WI38 (cell line): ENCODE data around the gene ATP1B3.

ENCODE experiments used
- H3K4me3 ChIP-seq: 2 replicates; pipeline ENCODE4 v1.5.1; 2011; ENCODE audit warnings: low read depth, mild to moderate bottlenecking, control low read depth, low read length
- CTCF ChIP-seq: IDR thresholded peaks from 2 replicates; pipeline ENCODE4 v1.5.1; 2012; ENCODE audit warnings: low read depth, mild to moderate bottlenecking, control low read depth, low read length

ATP1B3 gene

GRCh38 chr3:141926929-141927328, 50.5 kb downstream of the ATP1B3 start:
- no peak overlapping the region for H3K4me3 ChIP-seq
- no peak for TF ChIP-seq CTCF

GRCh38 chr3:141928631-141929270, 52.3 kb downstream of the ATP1B3 start:
- H3K4me3 ChIP-seq: no peak overlapping the region
- no peak for TF ChIP-seq CTCF

- TF ChIP-seq CTCF: no peak
- no peak overlapping the region for H3K4me3 ChIP-seq
Measured at GRCh38 chr3:141929341-141929995, 53.0 kb downstream of the ATP1B3 start.

- H3K4me3 ChIP-seq: no peak overlapping the region
- TF ChIP-seq CTCF: no peak
Measured at GRCh38 chr3:141930801-141931200, 54.4 kb downstream of the ATP1B3 start.

- H3K4me3 ChIP-seq: no peak overlapping the region
- TF ChIP-seq CTCF: no peak
Measured at GRCh38 chr3:141933421-141934300, 57.2 kb downstream of the ATP1B3 start.

- no peak overlapping the region for H3K4me3 ChIP-seq
- no peak for TF ChIP-seq CTCF
Measured at GRCh38 chr3:141934354-141934753, 57.9 kb downstream of the ATP1B3 start.
